ENCODE measurements around the gene MARCHF2. TPM values are rescaled to one million over a fixed set of nuclear protein-coding genes. Genes with fewer than 3 reads are reported as not detected.

Gene MARCHF2
- polyA plus RNA-seq, 1 of the 3 experiments (the other 2 are of a cell fraction) = 57.2 TPM

GRCh38 chr19:8459095-8459494 lies 46.0 kb downstream of the MARCHF2 start (continued):
- TF ChIP-seq PBX3 (IDR thresholded peaks at IDR 0.05) (no peak), TAF1 (IDR thresholded peaks at IDR 0.05; ENCODE audit: borderline replicate concordance, low read depth, low read length) (no peak), EZH2phosphoT487 (IDR thresholded peaks at IDR 0.05; ENCODE audit: borderline replicate concordance, low read depth) (no peak), FOSL2 (IDR thresholded peaks at IDR 0.05; ENCODE audit: borderline replicate concordance, low read depth) (no peak), TEAD4 (IDR thresholded peaks at IDR 0.05; ENCODE audit: borderline replicate concordance, insufficient read depth) (no peak), RAD21 (IDR thresholded peaks at IDR 0.05; ENCODE audit: low read length) (no peak)

GRCh38 chr19:8459520-8460270 lies 46.6 kb downstream of the MARCHF2 start:
- DNase-seq = no peak
- POLR2A ChIA-PET = no interaction called here
- H2AFZ ChIP-seq (ENCODE audit: low read depth) = no peak overlapping the region
- no peaks in the 10 kb centered on the region for H3K27me3 ChIP-seq (ENCODE audit: insufficient read depth)
- H3K9me3 ChIP-seq = no peaks in the 10 kb centered on the region
- CTCF ChIA-PET = interaction anchor here (0.5 to 1.0 kb wide), 2 partner anchors 105 to 938 kb away, joined by 3 read pairs; partner anchors contain the start of gene MCOLN1
- peak overlapping the region; percentile 5 for H3K4me2 ChIP-seq
- H3K4me3 ChIP-seq (ENCODE audit: low read depth in 2 of 2, low read length in 1 of 2) = no peak overlapping the region; a peak in 1 of 4 replicates
- H3K27ac ChIP-seq (ENCODE audit: low read depth in 2 of 2, low read length in 1 of 2) = peak overlapping the region in 1 of 2 experiments; percentile 43; a peak in 3 of 4 replicates
- 53% methylated on average over 6 of the region's 6 CpGs for WGBS (ENCODE audit: low lambda C conversion rate)
- peaks cover 100% of the 10 kb centered on the region for H3K79me2 ChIP-seq (ENCODE audit: insufficient read depth)
- H3K4me1 ChIP-seq (ENCODE audit: control insufficient read depth in 1 of 2, insufficient read depth in 2 of 2, low read depth in 1 of 2, low read length in 1 of 2) = peaks cover 19 to 26% of the 10 kb centered on the region in 2 experiments
- peaks cover 46 to 66% of the 10 kb centered on the region in 2 experiments for H3K36me3 ChIP-seq (replicated peaks in 1 of 2; ENCODE audit: control insufficient read depth in 1 of 2, insufficient read depth in 2 of 2, low read length in 1 of 2)
- TF ChIP-seq FOSL2 (IDR thresholded peaks at IDR 0.05; ENCODE audit: borderline replicate concordance, low read depth) (0 out of 2 replicates have a peak, but pooled peaks have one; percentile 8), TEAD4 (IDR thresholded peaks at IDR 0.05; ENCODE audit: borderline replicate concordance, insufficient read depth) (no peak; the same call in 1 of the 2 replicates)
- peaks cover 25% of the 10 kb centered on the region for H3F3A ChIP-seq (replicated peaks; ENCODE audit: insufficient read depth)
- H3K9ac ChIP-seq = no peak overlapping the region; the same call in 1 of the 2 replicates
- H3K9me2 ChIP-seq = no peaks in the 10 kb centered on the region
- peaks cover 100% of the 10 kb centered on the region for H4K20me1 ChIP-seq (ENCODE audit: insufficient read depth)

DNA sequence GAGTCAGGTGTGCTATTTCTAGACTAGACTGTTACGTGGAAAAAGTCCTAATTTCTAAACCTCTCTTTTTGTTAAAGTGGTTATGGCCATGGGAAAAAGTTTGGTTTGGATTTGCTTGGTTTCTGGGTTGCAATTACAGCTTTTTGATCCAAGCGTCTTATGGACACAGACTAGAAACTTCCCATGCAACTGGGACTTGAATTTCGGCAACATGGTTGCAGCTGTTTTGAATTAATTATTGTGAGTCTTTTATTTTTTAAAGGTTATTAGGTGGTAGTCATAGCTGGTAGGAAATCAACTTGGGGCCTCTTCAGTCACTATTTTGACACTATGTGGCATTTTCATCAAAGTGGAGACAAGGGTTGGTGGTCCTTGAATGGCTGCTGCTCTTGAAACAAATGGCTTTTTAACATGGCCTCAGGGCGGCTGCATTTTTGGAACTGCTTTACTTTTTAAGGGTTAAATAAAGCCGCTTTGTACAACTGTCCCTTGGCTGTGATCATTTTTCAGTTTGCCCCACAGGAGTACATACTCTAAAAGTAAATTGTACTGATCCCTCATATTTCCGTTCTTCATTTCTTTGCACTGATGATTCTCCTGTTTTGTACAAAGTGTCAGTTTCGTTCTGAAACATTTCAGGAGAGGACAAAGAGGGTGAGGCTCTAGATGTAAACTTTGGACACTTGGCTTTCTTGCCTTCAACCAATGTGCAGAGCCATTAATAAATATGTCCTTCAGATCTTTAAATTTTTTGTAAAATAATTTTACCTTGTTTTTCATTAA lies 47.6 kb downstream of the MARCHF2 start:
- H3K36me3 ChIP-seq (replicated peaks in 1 of 2; ENCODE audit: control insufficient read depth in 1 of 2, insufficient read depth in 2 of 2, low read length in 1 of 2) = peaks cover 50 to 70% of the 10 kb centered on the region in 2 experiments
- no peaks in the 10 kb centered on the region for H3K9me3 ChIP-seq
- peaks cover 19 to 26% of the 10 kb centered on the region in 2 experiments for H3K4me1 ChIP-seq (ENCODE audit: control insufficient read depth in 1 of 2, insufficient read depth in 2 of 2, low read depth in 1 of 2, low read length in 1 of 2)
- no peak for DNase-seq
- CTCF ChIA-PET = interaction anchor here (1.0 kb wide), 1 partner anchor 106 kb away, joined by 3 read pairs; no protein-coding TSS in a partner anchor
- no peaks in the 10 kb centered on the region for H3K27me3 ChIP-seq (ENCODE audit: insufficient read depth)
- H3K4me2 ChIP-seq = peak overlapping the region; percentile 5
- H4K20me1 ChIP-seq (ENCODE audit: insufficient read depth) = peaks cover 95% of the 10 kb centered on the region
- peaks cover 100% of the 10 kb centered on the region for H3K79me2 ChIP-seq (ENCODE audit: insufficient read depth)
- no peak overlapping the region for H2AFZ ChIP-seq (ENCODE audit: low read depth)
- H3F3A ChIP-seq (replicated peaks; ENCODE audit: insufficient read depth) = peaks cover 25% of the 10 kb centered on the region
- POLR2A ChIA-PET = no interaction called here
- TF ChIP-seq RFX5 (IDR thresholded peaks at IDR 0.05; ENCODE audit: low read length) = no peak
- no peak for TF ChIP-seq RXRA (IDR thresholded peaks at IDR 0.05; ENCODE audit: borderline replicate concordance, low read depth)
- TF ChIP-seq GATA2 (CRISPR knock-in tag; IDR thresholded peaks at IDR 0.05) = no peak
- no peak for TF ChIP-seq PBX3 (IDR thresholded peaks at IDR 0.05)
- TF ChIP-seq, protein P1, sequence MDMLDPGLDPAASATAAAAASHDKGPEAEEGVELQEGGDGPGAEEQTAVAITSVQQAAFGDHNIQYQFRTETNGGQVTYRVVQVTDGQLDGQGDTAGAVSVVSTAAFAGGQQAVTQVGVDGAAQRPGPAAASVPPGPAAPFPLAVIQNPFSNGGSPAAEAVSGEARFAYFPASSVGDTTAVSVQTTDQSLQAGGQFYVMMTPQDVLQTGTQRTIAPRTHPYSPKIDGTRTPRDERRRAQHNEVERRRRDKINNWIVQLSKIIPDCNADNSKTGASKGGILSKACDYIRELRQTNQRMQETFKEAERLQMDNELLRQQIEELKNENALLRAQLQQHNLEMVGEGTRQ (IDR thresholded peaks at IDR 0.05; ENCODE audit: borderline replicate concordance, low read depth, low read length) = no peak
- peak overlapping the region; percentile 25 to 43; a peak in 3 of 4 replicates for H3K27ac ChIP-seq (ENCODE audit: low read depth in 2 of 2, low read length in 1 of 2)
- WGBS (ENCODE audit: low lambda C conversion rate) = 91% methylated on average over 7 of the region's 7 CpGs
- H3K9me2 ChIP-seq = no peaks in the 10 kb centered on the region
- no peak overlapping the region for H3K4me3 ChIP-seq (ENCODE audit: low read depth in 2 of 2, low read length in 1 of 2)
- no peak overlapping the region for H3K9ac ChIP-seq
